Subcutaneous abdominal adipose tissue (tissue), 5 donors: ENCODE measurements around the gene ALAS1.

Experiments
- H3K27ac ChIP-seq: one replicate; pipeline ENCODE4 v1.7.0; 2013; ENCODE audit warnings: low read depth, mild to moderate bottlenecking, inconsistent platforms, low read length, moderate library complexity
- H3K27me3 ChIP-seq, 5 donors: one replicate each; pipeline ENCODE4 v1.7.0; 2013; ENCODE audit warnings: low read length in 5 of 5, inconsistent platforms in 1 of 5; ENCODE audit not compliant: control insufficient read depth in 5 of 5, insufficient read depth in 4 of 5
- H3K36me3 ChIP-seq, 5 donors: one replicate each; pipeline ENCODE4 v1.7.0; 2013; ENCODE audit warnings: low read length in 5 of 5; ENCODE audit not compliant: control insufficient read depth in 5 of 5, insufficient read depth in 5 of 5
- H3K4me1 ChIP-seq, 5 donors: one replicate each; pipeline ENCODE4 v1.7.0; 2013; ENCODE audit warnings: low read length in 5 of 5, mild to moderate bottlenecking in 3 of 5, moderate library complexity in 1 of 5; ENCODE audit not compliant: control insufficient read depth in 5 of 5, insufficient read depth in 5 of 5
- H3K4me3 ChIP-seq, 5 donors: one replicate each; pipeline ENCODE4 v1.7.0; 2013; ENCODE audit warnings: low read length in 5 of 5, low read depth in 1 of 5
- H3K9ac ChIP-seq, 5 donors: one replicate each; pipeline ENCODE4 v1.7.0; 2013; ENCODE audit warnings: low read length in 5 of 5, mild to moderate bottlenecking in 4 of 5, moderate library complexity in 3 of 5
- H3K9me3 ChIP-seq, 5 donors: one replicate each; pipeline ENCODE4 v1.7.0; 2013; ENCODE audit warnings: low read length in 5 of 5; ENCODE audit not compliant: control insufficient read depth in 5 of 5
- donor health status: healthy.
- donor health status: healthy.
- donor health status: healthy.
- donor health status: healthy.
- donor health status: healthy.

Gene ALAS1

DNA sequence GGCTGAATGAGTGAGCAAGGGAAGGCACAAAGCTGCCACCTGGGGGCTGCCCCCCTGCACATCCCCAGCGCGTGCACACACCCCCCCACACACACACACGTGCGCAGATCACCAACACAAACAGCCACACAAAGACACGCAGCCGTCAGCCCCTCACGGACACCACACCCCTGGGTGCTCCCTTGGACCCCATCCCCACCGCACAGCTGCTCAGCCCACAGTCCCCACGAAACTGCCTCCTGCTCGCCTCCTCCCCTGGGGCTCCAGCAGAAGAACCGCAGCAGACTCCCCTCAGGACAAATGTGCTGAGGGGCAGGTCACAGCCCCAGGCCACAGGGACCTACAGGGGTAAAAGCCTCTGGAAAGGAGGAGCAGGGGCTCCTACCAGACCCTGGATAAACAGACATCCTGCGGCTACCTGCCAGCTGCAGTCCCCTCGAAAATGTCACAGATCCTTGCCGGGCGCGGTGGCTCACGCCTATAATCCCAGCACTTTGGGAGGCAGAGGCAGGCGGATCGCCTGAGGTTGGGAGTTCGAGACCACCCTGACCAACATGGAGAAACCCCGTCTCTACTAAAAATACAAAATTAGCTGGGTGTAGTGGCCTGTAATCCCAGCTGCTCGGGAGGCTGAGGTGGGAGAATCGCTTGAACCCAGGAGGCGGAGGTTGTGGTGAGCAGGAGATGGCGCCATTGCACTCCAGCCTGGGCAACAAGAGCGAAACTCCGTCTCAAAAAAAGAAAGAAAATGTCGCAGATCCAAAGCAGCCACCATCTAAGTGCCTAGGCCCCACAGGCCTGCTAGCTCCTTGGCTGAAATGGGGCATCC is 34.5 kb downstream of the ALAS1 start:
- Histone ChIP-seq H3K9ac (peak overlapping the region in 2 of 5 donors; percentile 19 to 61), H3K27me3 (no peaks in the 10 kb centered on the region), H3K36me3 (peaks cover 0 to 69% (median 61%) of the 10 kb centered on the region in 5 donors), H3K27ac (peak overlapping the region; percentile 72), H3K4me3 (no peak overlapping the region), H3K9me3 (no peaks in the 10 kb centered on the region), H3K4me1 (peaks cover 3 to 61% (median 53%) of the 10 kb centered on the region in 5 donors)

DNA sequence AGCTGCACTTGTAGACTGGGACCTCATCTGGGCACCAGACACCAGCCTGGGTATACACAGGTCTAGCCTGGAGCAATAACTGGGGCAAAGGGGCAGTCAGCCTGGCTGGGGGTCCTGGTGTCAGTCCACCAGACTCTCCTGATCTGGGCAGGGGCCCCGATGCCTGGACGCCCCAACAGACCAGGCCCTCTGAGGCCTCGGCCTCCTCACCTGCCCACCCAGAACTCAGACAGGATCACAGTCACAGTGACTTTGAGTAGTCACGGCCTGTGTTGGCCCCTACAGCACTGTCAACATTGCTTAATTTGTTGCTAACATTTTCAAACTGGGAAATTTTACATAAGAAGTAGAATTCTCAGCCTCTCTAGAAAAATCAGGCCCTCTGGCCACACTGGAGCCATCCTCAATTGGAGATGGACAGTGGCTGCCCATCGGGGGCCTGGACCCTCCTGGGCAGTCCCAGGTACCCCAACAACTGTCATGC is 35.2 kb downstream of the ALAS1 start:
- Histone ChIP-seq H3K4me1 (peaks cover 5 to 67% (median 59%) of the 10 kb centered on the region in 5 donors), H3K27me3 (no peaks in the 10 kb centered on the region), H3K9me3 (no peaks in the 10 kb centered on the region), H3K36me3 (peaks cover 0 to 63% (median 55%) of the 10 kb centered on the region in 5 donors), H3K27ac (peak overlapping the region; percentile 72), H3K4me3 (no peak overlapping the region), H3K9ac (peak overlapping the region in 1 of 5 donors; percentile 61)

DNA sequence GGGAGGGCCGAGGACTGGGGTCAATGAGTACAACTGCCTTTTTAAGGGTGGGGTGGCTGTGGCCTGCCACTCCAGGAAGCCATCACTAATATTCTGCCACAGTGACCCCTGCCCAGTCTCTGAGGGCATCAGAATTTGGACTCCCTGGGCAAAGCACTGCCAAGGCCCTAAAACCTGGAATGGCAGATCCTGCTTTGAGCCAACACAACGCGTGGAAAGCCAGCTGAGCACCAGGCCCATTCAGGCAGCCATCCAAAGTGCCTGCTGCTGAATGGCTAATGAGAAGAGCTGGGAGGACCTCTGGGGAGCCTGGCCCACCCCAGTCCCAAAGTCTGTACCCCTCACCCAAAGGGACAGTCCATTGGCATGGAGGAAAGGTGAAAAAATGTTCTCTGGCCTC is 36.0 kb downstream of the ALAS1 start:
- Histone ChIP-seq H3K9ac (peak overlapping the region in 2 of 5 donors; percentile 2 to 36), H3K4me1 (peaks cover 9 to 73% (median 65%) of the 10 kb centered on the region in 5 donors), H3K4me3 (no peak overlapping the region), H3K27me3 (no peaks in the 10 kb centered on the region), H3K36me3 (peaks cover 0 to 54% (median 48%) of the 10 kb centered on the region in 5 donors), H3K9me3 (no peaks in the 10 kb centered on the region), H3K27ac (peak overlapping the region; percentile 43)

- no peaks in the 10 kb centered on the region for H3K27me3 ChIP-seq
- peak overlapping the region; percentile 43 for H3K27ac ChIP-seq
- H3K4me3 ChIP-seq, result no peak overlapping the region
- peak overlapping the region in 3 of 5 donors; percentile 2 to 36 (median 35) for H3K9ac ChIP-seq
- H3K4me1 ChIP-seq, result peaks cover 9 to 80% (median 72%) of the 10 kb centered on the region in 5 donors
- peaks cover 0 to 46% (median 39%) of the 10 kb centered on the region in 5 donors for H3K36me3 ChIP-seq
- H3K9me3 ChIP-seq, result no peaks in the 10 kb centered on the region
Measured at GRCh38 chr3:52234516-52235447, 36.8 kb downstream of the ALAS1 start.

DNA sequence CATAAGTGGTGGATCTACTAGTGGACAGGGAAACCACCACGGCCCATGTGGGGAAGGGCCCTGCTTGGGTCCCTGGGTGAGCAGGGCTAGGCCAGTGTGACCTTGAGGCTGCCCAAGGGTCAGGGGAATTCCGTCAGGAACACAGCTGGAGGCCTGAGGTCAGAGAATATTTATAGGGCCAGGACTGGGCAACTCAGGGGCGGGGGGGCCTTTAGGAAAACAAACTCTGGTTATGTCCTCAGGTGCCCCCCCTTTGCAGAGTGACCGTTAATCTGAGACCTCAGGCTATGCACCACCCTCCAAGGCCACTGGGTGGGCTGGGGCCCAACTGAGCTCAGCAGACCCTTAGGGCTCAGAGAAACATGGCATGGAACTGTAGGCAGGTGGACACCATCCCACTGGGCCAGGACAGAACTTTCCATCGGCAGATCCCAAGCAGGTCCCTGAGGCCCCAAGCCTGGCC is 38.5 kb downstream of the ALAS1 start:
- Histone ChIP-seq H3K4me3 (peak overlapping the region in 2 of 5 donors; percentile 46 to 86), H3K4me1 (peaks cover 9 to 89% (median 83%) of the 10 kb centered on the region in 5 donors), H3K36me3 (peaks cover 0 to 30% (median 23%) of the 10 kb centered on the region in 5 donors), H3K27me3 (no peaks in the 10 kb centered on the region), H3K27ac (peak overlapping the region; percentile 96), H3K9ac (peak overlapping the region in 4 of 5 donors; percentile 23 to 78 (median 62)), H3K9me3 (no peaks in the 10 kb centered on the region)

DNA sequence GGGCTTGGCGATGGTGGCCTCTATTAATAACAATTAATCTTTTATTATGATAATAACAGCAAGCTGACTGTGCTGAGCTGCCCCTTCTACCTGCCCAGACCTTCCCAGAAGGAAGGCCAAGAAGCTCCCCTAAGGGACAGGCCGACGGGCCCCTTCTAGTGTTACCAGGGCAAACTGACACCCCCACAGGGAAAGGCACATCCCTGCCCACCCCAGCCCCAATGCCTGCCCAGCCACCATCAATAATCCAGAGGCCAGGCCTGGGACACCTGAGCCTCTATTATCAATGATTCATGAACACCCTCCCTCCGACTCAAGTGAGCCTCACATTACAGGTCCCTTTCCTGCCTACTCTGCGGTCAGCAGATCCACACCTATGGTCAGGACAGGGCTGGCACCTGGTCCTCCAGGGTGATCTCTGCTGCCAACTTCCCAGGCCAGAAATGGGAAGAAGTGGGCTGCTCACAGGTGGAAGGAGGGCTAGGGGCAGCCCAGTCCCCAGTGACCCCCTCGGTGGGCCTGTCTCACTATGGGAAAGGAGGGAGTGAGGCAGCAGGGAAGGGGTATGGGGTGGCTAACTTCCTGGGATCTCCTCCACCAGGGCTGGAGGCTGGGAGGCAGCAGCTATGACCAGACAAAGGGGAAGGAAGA is 39.2 kb downstream of the ALAS1 start:
- peak overlapping the region; percentile 96 for H3K27ac ChIP-seq
- H3K9me3 ChIP-seq, result no peaks in the 10 kb centered on the region
- H3K4me3 ChIP-seq, result peak overlapping the region; percentile 30 to 88 (median 64)
- peaks cover 9 to 82% (median 78%) of the 10 kb centered on the region in 5 donors for H3K4me1 ChIP-seq
- H3K36me3 ChIP-seq, result peaks cover 0 to 23% (median 16%) of the 10 kb centered on the region in 5 donors
- no peaks in the 10 kb centered on the region for H3K27me3 ChIP-seq
- peak overlapping the region in 4 of 5 donors; percentile 50 to 78 (median 68) for H3K9ac ChIP-seq

DNA sequence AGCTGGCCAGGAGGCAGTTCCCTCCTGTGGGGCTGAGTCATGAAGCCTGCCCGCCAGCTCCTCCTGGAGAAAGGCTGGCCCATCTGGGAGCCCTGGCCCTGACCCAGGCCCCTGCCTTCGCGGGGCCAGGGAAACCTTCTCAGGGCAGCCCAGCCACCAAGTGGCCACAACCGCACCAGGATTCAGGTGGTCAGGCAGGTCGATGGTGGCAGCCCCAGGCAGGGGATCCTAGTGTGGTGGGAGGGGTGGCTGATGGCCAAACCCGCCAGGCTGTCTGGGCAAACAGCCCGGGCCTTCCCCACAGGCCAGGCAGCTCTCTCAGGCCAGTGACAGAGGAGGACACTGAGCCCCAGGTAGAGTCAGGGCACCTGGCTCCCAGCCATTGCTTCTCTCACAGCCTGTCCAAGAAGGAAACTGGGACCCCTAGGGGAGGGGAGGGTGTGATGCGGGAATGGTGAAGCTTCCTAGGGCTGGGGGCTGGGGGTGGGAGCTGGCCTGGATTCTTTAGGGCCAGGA is 39.8 kb downstream of the ALAS1 start:
- peak overlapping the region; percentile 96 for H3K27ac ChIP-seq
- H3K36me3 ChIP-seq, result peaks cover 0 to 18% (median 11%) of the 10 kb centered on the region in 5 donors
- peaks cover 8 to 77% (median 72%) of the 10 kb centered on the region in 5 donors for H3K4me1 ChIP-seq
- peak overlapping the region; percentile 50 to 78 (median 62) for H3K9ac ChIP-seq
- peak overlapping the region; percentile 78 to 91 (median 88) for H3K4me3 ChIP-seq
- no peaks in the 10 kb centered on the region for H3K27me3 ChIP-seq
- no peaks in the 10 kb centered on the region for H3K9me3 ChIP-seq

GRCh38 chr3:52238193-52238760 is 40.3 kb downstream of the ALAS1 start:
- no peaks in the 10 kb centered on the region for H3K27me3 ChIP-seq
- H3K9me3 ChIP-seq, result no peaks in the 10 kb centered on the region
- peaks cover 0 to 15% (median 10%) of the 10 kb centered on the region in 5 donors for H3K36me3 ChIP-seq
- peak overlapping the region; percentile 78 to 91 (median 88) for H3K4me3 ChIP-seq
- H3K9ac ChIP-seq, result peak overlapping the region; percentile 52 to 78 (median 74)
- H3K4me1 ChIP-seq, result peaks cover 8 to 71% (median 66%) of the 10 kb centered on the region in 5 donors
- H3K27ac ChIP-seq, result peak overlapping the region; percentile 96
